RWPE2 (cell line): ENCODE data around the gene ADH1A.
"Not testable (repeated sequence)": the region's sequence is repeated elsewhere in the genome, so short reads cannot be mapped to it uniquely, and the experiment has no call there.

Experiments
- ATAC-seq: fragments of 200-7000 bp; cut with Tn5 transposase; 3 replicates; pipeline ENCODE4 v1.9.1; 2021; ENCODE audit warnings: low read depth
- DNase-seq: peaks from one replicate; pipeline ENCODE4 v3.0.0-alpha.2; 2020; ENCODE audit warnings: low spot score
- H3K27ac ChIP-seq: fragments of 450-650 bp; 2 replicates; pipeline ENCODE4 v1.5.1; 2017; ENCODE audit warnings: mild to moderate bottlenecking; ENCODE audit not compliant: poor library complexity, severe bottlenecking
- H3K27me3 ChIP-seq: fragments of 250-450 bp; sonication (Bioruptor Pico); 2 replicates; pipeline ENCODE4 v1.5.1; 2021; ENCODE audit warnings: mild to moderate bottlenecking, moderate library complexity; ENCODE audit not compliant: insufficient read depth, poor library complexity, severe bottlenecking
- H3K36me3 ChIP-seq: fragments of 250-450 bp; sonication (Bioruptor Pico); 2 replicates; pipeline ENCODE4 v1.5.1; 2020; ENCODE audit warnings: low read depth, mild to moderate bottlenecking, moderate library complexity
- H3K4me1 ChIP-seq: fragments of 250-450 bp; sonication (Bioruptor Pico); 2 replicates; pipeline ENCODE4 v1.5.1; 2021; ENCODE audit warnings: mild to moderate bottlenecking, moderate library complexity; ENCODE audit not compliant: insufficient read depth, poor library complexity, severe bottlenecking
- H3K4me3 ChIP-seq: fragments of 250-450 bp; sonication (Bioruptor Pico); 2 replicates; pipeline ENCODE4 v1.5.1; 2021; ENCODE audit warnings: mild to moderate bottlenecking, moderate library complexity; ENCODE audit not compliant: severe bottlenecking
- H3K9me3 ChIP-seq: fragments of 250-450 bp; sonication (Bioruptor Pico); 2 replicates; pipeline ENCODE4 v1.5.1; 2021; ENCODE audit warnings: mild to moderate bottlenecking, moderate library complexity; ENCODE audit not compliant: severe bottlenecking
- TF ChIP-seq, protein P1 (sequence below): fragments of 450-650 bp; IDR thresholded peaks from one replicate; pipeline ENCODE4 v1.5.1; 2017; ENCODE audit warnings: mild to moderate bottlenecking, moderate library complexity; ENCODE audit not compliant: poor library complexity, severe bottlenecking

The ADH1A gene

DNA sequence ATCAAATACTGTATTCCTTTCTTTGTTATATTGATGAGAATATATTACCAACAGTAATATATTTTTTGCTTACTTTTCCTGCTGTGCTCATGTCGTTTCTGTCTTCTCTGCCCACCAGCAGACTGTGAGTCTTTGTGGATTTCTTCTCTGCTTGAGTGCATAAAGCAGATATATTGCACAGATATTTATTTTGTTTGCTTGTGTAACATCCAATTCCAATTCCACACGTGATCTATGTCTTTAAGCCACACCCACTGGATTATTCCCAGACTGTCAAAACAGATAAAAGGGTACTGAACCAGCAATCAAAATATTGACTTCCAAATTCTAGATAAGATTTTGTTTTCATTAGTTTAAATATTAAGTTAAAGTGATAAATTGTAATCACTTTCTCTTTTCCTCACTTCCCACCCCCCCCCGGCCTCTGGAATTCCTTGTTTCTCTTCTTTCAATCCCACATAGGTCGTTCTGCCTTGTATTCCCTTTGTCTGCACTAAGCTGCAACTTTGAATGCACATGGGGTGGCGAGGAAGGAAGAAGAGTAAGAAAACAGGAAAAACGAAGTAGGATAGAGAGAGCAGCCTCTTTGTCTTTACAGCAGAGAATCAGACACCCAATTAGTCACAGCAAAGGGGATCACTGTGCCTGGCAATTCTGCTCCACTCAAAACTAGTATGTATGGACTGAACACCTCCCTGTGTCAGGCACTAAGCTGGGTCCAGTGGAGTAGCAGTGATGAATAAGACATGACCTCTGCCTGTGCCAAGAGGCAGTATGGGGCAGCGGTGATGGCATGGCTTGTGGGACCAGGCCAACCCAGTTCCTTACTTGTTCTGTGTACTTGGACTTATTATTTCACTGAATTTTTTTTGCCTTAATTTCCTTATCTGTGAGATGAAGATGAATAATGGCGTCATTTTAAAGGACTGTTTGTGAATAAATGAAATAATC, 30.7 kb upstream of the ADH1A start, which contains the start of gene ADH1B:
ADH1B (minus strand) TSS at position 161 of the 951 bp plus-strand sequence; CDS start at position 91, 70 bp downstream.
- TF ChIP-seq, protein P1, sequence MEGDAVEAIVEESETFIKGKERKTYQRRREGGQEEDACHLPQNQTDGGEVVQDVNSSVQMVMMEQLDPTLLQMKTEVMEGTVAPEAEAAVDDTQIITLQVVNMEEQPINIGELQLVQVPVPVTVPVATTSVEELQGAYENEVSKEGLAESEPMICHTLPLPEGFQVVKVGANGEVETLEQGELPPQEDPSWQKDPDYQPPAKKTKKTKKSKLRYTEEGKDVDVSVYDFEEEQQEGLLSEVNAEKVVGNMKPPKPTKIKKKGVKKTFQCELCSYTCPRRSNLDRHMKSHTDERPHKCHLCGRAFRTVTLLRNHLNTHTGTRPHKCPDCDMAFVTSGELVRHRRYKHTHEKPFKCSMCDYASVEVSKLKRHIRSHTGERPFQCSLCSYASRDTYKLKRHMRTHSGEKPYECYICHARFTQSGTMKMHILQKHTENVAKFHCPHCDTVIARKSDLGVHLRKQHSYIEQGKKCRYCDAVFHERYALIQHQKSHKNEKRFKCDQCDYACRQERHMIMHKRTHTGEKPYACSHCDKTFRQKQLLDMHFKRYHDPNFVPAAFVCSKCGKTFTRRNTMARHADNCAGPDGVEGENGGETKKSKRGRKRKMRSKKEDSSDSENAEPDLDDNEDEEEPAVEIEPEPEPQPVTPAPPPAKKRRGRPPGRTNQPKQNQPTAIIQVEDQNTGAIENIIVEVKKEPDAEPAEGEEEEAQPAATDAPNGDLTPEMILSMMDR, result no peak
- H3K9me3 ChIP-seq, result no peaks in the 10 kb centered on the region
- no peak for DNase-seq
- no peak within 1 kb of the TSS for H3K27ac ChIP-seq
- ATAC-seq, result no peak
- H3K27me3 ChIP-seq, result no peaks in the 10 kb centered on the region
- H3K4me3 ChIP-seq, result no peak within 1 kb of the TSS
- H3K4me1 ChIP-seq, result no peaks in the 10 kb centered on the region
- H3K36me3 ChIP-seq, result no peaks in the 10 kb centered on the region

DNA sequence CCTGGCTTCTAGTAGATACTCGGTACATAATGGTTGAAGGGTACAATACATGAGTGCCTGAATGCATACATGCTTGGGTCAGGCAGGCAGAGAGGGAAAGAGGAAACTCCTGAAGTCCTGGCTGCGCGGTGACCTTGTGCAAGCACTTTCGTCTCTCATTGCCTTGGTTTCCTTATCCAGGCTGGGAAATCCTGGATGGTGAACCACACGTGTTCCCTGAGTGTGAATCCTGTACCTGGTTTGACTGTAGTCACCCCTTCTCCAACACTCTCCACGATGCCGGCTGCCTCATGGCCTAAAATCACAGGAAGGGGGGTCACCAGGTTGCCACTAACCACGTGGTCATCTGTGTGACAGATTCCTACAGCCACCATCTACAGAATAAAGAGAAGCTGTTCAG, 27.0 kb upstream of the ADH1A start:
- ATAC-seq, H3K9me3 ChIP-seq, DNase-seq, H3K27me3 ChIP-seq, H3K4me1 ChIP-seq, H3K27ac ChIP-seq, H3K4me3 ChIP-seq, H3K36me3 ChIP-seq: not testable (repeated sequence)

DNA sequence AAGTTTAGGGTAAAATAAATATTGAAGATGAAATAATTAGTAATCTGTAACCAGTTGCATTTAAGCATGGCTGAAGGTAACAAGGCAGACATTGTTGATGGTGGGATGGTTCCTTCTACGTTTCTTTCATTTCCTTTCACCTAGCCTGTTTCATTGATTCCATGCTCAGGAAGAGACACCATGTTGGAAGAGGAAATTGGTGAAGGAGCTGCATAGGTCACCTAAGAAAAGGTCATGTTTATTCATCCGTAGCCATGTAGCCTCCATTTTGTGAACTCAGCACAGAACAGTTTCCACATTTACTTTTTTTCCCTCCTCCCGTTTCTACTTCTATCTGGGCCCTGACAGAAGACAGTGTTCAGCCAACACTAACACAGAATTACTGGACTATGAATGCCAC, 26.6 kb upstream of the ADH1A start:
- TF ChIP-seq, protein P1, result no peak
- DNase-seq (no peak), ATAC-seq (no peak)
- H3K36me3 ChIP-seq, result no peaks in the 10 kb centered on the region
- H3K9me3 ChIP-seq, result no peaks in the 10 kb centered on the region
- H3K27me3 ChIP-seq, result no peaks in the 10 kb centered on the region
- no peak overlapping the region for H3K4me3 ChIP-seq
- no peak overlapping the region for H3K27ac ChIP-seq
- H3K4me1 ChIP-seq, result no peaks in the 10 kb centered on the region

DNA sequence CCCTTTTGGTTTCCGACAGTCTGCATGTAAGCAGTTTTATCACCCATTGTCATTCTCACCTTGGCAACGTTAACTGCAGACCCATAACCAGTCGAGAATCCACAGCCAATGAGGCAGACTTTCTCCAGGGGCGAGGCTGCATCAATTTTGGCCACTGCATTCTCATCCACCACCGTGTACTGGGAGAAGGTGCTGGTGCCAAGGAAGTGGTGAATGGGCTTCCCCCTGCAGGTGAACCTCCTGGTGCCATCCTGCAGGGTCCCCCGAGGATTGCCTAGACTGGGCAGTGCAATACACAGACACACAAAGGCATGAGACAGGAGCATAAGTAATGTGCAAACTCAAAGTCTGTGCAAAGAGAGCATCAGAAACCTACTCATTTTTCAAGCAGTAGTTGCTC, 25.1 kb upstream of the ADH1A start:
- Histone ChIP-seq H3K9me3 (no peaks in the 10 kb centered on the region), H3K4me1 (no peaks in the 10 kb centered on the region), H3K36me3 (no peaks in the 10 kb centered on the region), H3K27me3 (no peaks in the 10 kb centered on the region), H3K4me3 (no peak overlapping the region), H3K27ac (no peak overlapping the region)
- ATAC-seq (no peak), DNase-seq (no peak)
- TF ChIP-seq, protein P1, result no peak

DNA sequence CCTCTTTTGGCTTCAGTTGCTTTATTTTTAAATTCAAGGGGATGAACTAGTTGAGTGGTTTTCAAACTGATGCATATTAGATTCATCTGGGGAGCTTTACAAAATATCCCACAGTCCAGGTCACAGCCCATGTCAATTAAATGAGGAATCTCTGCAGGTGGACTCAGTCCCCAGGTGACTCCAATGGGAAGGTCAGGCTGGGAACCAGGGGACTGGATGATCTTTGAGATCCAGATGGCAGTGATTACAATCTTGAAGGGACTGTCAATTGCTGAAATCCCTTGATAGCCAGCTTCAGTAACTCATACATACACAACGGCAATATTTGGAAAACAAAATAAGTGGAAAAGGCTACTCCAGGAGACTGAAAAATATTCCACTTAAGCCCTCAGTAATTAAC, 23.4 kb upstream of the ADH1A start:
- DNase-seq (no peak), ATAC-seq (no peak)
- Histone ChIP-seq H3K4me1 (no peaks in the 10 kb centered on the region), H3K9me3 (no peaks in the 10 kb centered on the region), H3K36me3 (no peaks in the 10 kb centered on the region), H3K4me3 (no peak overlapping the region), H3K27ac (no peak overlapping the region), H3K27me3 (peaks cover 3% of the 10 kb centered on the region)
- TF ChIP-seq, protein P1, result no peak
